PC-3 (cell line): ENCODE results near the gene IKZF1. TPM values are rescaled to one million over a fixed set of nuclear protein-coding genes. Genes with fewer than 3 reads are reported as not detected.

Experiments
- ATAC-seq: fragments of 200-7000 bp; cut with Tn5 transposase; 2 replicates; pipeline ENCODE4 v1.9.1; 2020; ENCODE audit warnings: mild to moderate bottlenecking, moderate library complexity
- BruUV-seq: library from RNA; stranded (reverse); fragments of 400-500 nt; replicated peaks from 2 replicates; lab custom pipeline; 2021; lab: Mats Ljungman, UMichigan
- CTCF ChIA-PET: fragments of 300-600 bp; sonication (Branson Sonifier 250); formaldehyde crosslinking; loops from one replicate; lab custom pipeline; 2022; ENCODE audit warnings: antibody characterized with exemption; lab: Charles Lee
- POLR2A ChIA-PET: fragments of 300-600 bp; sonication (Branson Sonifier 250); formaldehyde crosslinking; loops from one replicate; lab custom pipeline; 2022; ENCODE audit warnings: antibody characterized with exemption; ENCODE audit not compliant: unreplicated experiment; lab: Charles Lee
- DNase-seq: peaks from one replicate; pipeline ENCODE4 v3.0.0-alpha.2; 2015
- H2AFZ ChIP-seq: fragments of 300-600 bp; sonication (generic); 2 replicates; pipeline ENCODE4 v1.6.0; 2016; ENCODE audit warnings: antibody characterized with exemption, low read length
- H3F3A ChIP-seq: fragments of 300-600 bp; sonication (generic); one replicate; pipeline ENCODE4 v1.6.0; 2017; ENCODE audit warnings: antibody characterized with exemption, low read length, control low read depth, mild to moderate bottlenecking; ENCODE audit not compliant: unreplicated experiment
- H3K27ac ChIP-seq: fragments of 300-600 bp; sonication (generic); 2 replicates; pipeline ENCODE4 v1.5.1; 2016; ENCODE audit warnings: mild to moderate bottlenecking, low read length
- H3K27me3 ChIP-seq: fragments of 300-600 bp; sonication (generic); 2 replicates; pipeline ENCODE4 v1.6.1; 2016; ENCODE audit warnings: low read length, mixed read lengths
- H3K36me3 ChIP-seq: fragments of 300-600 bp; sonication (generic); 2 replicates; pipeline ENCODE4 v1.6.1; 2016; ENCODE audit warnings: low read depth, mixed run types, low read length, mixed read lengths
- H3K4me1 ChIP-seq: fragments of 300-600 bp; sonication (generic); 2 replicates; pipeline ENCODE4 v1.5.1; 2016; ENCODE audit warnings: low read length; ENCODE audit not compliant: insufficient read depth
- H3K4me2 ChIP-seq: fragments of 300-600 bp; sonication (generic); 2 replicates; pipeline ENCODE4 v1.6.0; 2016; ENCODE audit warnings: low read length
- H3K4me3 ChIP-seq: fragments of 300-600 bp; sonication (generic); 2 replicates; pipeline ENCODE4 v1.5.1; 2016; ENCODE audit warnings: mild to moderate bottlenecking, low read length, mixed read lengths
- H3K79me2 ChIP-seq: fragments of 300-600 bp; sonication (generic); 2 replicates; pipeline ENCODE4 v1.6.1; 2017; ENCODE audit warnings: low read length, mixed read lengths
- H3K9ac ChIP-seq: fragments of 300-600 bp; sonication (generic); 2 replicates; pipeline ENCODE4 v1.6.0; 2016; ENCODE audit warnings: mild to moderate bottlenecking, low read length
- H3K9me2 ChIP-seq: fragments of 300-600 bp; sonication (generic); replicated peaks from 2 replicates; pipeline ENCODE4 v1.6.1; 2016; ENCODE audit warnings: mixed run types, low read length, mixed read lengths
- H3K9me3 ChIP-seq: fragments of 300-600 bp; sonication (generic); 2 replicates; pipeline ENCODE4 v1.6.1; 2016; ENCODE audit warnings: low read length, mixed read lengths
- H4K20me1 ChIP-seq: fragments of 300-600 bp; sonication (generic); 2 replicates; pipeline ENCODE4 v1.6.1; 2016; ENCODE audit warnings: low read length, mixed read lengths
- EZH2 ChIP-seq: fragments of 300-600 bp; sonication (generic); IDR thresholded peaks from one replicate; pipeline ENCODE4 v1.6.1; 2017; ENCODE audit warnings: antibody characterized with exemption, mild to moderate bottlenecking, low read length; ENCODE audit not compliant: unreplicated experiment
- EZH2phosphoT487 ChIP-seq: fragments of 300-600 bp; sonication (generic); IDR thresholded peaks from 2 replicates; pipeline ENCODE4 v1.6.1; 2018; ENCODE audit warnings: mild to moderate bottlenecking, antibody characterized with exemption, low read length, borderline replicate concordance
- intact Hi-C: fragments of 100-400 bp; cut with micrococcal nuclease; formaldehyde crosslinking; loops from 2 replicates; pipeline ENCODE4 v1.9.0; 2023
- total RNA-seq: library from RNA; depleted of rRNA; stranded (reverse); fragments of >200 nt; gene quantifications from 2 replicates; pipeline ENCODE4 v1.2.3, GENCODE V29; 2014
- TF ChIP-seq, protein P1 (sequence below): fragments of 300-600 bp; sonication (generic); conservative IDR thresholded peaks from 2 replicates; pipeline ENCODE4 v1.5.1; 2017; ENCODE audit warnings: antibody characterized with exemption, low read depth, mild to moderate bottlenecking, low read length

IKZF1 gene
- total RNA-seq, 1 experiment from 2014 or later: not detected

- Histone ChIP-seq H3K27me3 (peaks cover 89% of the 10 kb centered on the region), H3K27ac (no peak overlapping the region)
- CTCF ChIA-PET: no interaction called here
These were observed 54.9 kb downstream of the IKZF1 start for GRCh38 chr7:50359258-50359994.

DNA sequence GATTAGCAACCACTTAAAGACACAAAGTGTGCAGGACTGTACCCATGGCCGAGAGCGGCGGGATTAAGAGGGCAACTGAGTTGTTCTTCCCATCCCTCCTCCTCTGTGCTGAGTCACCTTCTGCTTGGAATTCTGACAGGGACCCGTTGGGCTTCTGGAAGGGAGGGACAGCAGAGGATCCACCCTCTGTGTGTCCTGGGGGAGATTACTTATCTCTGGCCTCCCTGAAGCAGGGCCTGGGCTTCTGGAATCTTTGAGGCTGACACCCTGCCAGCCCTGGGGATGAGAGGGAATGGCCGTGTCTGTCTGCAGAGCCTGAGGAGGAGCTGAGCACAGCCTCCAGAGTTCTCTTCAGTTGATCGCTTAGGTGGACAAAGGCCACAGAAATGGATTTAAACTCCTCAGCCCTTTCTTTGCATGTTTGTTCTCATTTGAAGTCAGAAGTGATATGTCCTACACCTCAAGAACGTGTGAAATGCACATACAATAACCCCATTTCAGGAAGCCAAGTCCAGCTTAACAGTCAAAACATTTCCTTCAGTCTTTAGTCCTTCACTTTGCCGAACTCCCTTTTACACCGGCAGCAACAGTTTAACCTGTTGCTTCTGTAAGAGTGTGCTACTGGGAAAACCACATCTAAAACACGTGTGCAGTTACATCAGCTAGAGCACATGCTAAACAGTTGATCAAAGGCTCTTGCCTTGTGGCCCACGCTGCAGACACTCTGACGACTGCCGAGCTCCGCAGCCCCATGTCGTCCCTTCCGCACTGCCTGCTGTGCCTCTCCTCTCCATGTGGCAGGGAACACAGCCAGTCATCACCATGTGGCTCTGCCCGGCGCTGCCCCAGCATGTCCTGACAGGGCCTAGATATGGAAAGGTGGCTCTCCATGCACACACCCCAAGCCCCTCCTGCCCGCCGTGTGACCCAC lies 55.7 kb downstream of the IKZF1 start:
- Histone ChIP-seq H3K79me2 (no peaks in the 10 kb centered on the region), H3K9me2 (no peaks in the 10 kb centered on the region), H3F3A (no peaks in the 10 kb centered on the region), H3K4me3 (no peak overlapping the region), H3K9ac (no peak overlapping the region), H2AFZ (no peak overlapping the region), H3K4me1 (no peaks in the 10 kb centered on the region), H3K9me3 (no peaks in the 10 kb centered on the region), H3K4me2 (no peak overlapping the region), H3K27me3 (peaks cover 89% of the 10 kb centered on the region), H4K20me1 (no peaks in the 10 kb centered on the region), H3K36me3 (no peaks in the 10 kb centered on the region), H3K27ac (no peak overlapping the region)
- no peak for DNase-seq
- ChIA-PET CTCF (no interaction called here), POLR2A (no interaction called here)
- ATAC-seq: no peak
- no TSS peak for BruUV-seq
- intact Hi-C loops: no loop called here
- TF ChIP-seq EZH2 (no peak), EZH2phosphoT487 (no peak)
- TF ChIP-seq, protein P1, sequence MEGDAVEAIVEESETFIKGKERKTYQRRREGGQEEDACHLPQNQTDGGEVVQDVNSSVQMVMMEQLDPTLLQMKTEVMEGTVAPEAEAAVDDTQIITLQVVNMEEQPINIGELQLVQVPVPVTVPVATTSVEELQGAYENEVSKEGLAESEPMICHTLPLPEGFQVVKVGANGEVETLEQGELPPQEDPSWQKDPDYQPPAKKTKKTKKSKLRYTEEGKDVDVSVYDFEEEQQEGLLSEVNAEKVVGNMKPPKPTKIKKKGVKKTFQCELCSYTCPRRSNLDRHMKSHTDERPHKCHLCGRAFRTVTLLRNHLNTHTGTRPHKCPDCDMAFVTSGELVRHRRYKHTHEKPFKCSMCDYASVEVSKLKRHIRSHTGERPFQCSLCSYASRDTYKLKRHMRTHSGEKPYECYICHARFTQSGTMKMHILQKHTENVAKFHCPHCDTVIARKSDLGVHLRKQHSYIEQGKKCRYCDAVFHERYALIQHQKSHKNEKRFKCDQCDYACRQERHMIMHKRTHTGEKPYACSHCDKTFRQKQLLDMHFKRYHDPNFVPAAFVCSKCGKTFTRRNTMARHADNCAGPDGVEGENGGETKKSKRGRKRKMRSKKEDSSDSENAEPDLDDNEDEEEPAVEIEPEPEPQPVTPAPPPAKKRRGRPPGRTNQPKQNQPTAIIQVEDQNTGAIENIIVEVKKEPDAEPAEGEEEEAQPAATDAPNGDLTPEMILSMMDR: no peak

More at GRCh38 chr7:50359258-50359994, 54.9 kb downstream of the IKZF1 start:
- TF ChIP-seq EZH2: no peak
- H3K9me2 ChIP-seq: no peaks in the 10 kb centered on the region
- no peaks in the 10 kb centered on the region for H3K9me3 ChIP-seq
- H2AFZ ChIP-seq: no peak overlapping the region
- H3K79me2 ChIP-seq: no peaks in the 10 kb centered on the region
- ATAC-seq: no peak
- no peaks in the 10 kb centered on the region for H3F3A ChIP-seq
- no peaks in the 10 kb centered on the region for H4K20me1 ChIP-seq
- no peak for DNase-seq
- H3K9ac ChIP-seq: no peak overlapping the region
- POLR2A ChIA-PET: no interaction called here
- no TSS peak for BruUV-seq
- H3K36me3 ChIP-seq: no peaks in the 10 kb centered on the region
- no peak overlapping the region for H3K4me3 ChIP-seq
- H3K4me1 ChIP-seq: no peaks in the 10 kb centered on the region
- no peak overlapping the region for H3K4me2 ChIP-seq
- intact Hi-C loops: no loop called here

- BruUV-seq: no TSS peak
- H3K27me3 ChIP-seq: peaks cover 85% of the 10 kb centered on the region
- H4K20me1 ChIP-seq: no peaks in the 10 kb centered on the region
- ATAC-seq (no peak), DNase-seq (no peak)
- no peaks in the 10 kb centered on the region for H3F3A ChIP-seq
- TF ChIP-seq, protein P1: no peak
- no peak overlapping the region for H3K27ac ChIP-seq
- no peak overlapping the region for H2AFZ ChIP-seq
- no peak overlapping the region for H3K4me2 ChIP-seq
- no peak overlapping the region for H3K9ac ChIP-seq
- no peaks in the 10 kb centered on the region for H3K36me3 ChIP-seq
- H3K4me1 ChIP-seq: no peaks in the 10 kb centered on the region
- no peaks in the 10 kb centered on the region for H3K9me2 ChIP-seq
- intact Hi-C loops: no loop called here
- H3K4me3 ChIP-seq: no peak overlapping the region
- CTCF ChIA-PET: no interaction called here
- H3K9me3 ChIP-seq: no peaks in the 10 kb centered on the region
- POLR2A ChIA-PET: no interaction called here
- H3K79me2 ChIP-seq: no peaks in the 10 kb centered on the region
These were observed 57.6 kb downstream of the IKZF1 start for GRCh38 chr7:50362142-50362541.
